Activated CD4-positive, alpha-beta T cell treated with anti-CD3 and anti-CD28 coated beads, Interleukin-2, amount 50 U/mL, for 24 hours (primary cell): Measurements from ENCODE around the gene SLC22A2.

ENCODE experiments used
- DNase-seq, 2 donors: peaks; one replicate each; pipeline ENCODE4 v3.0.0-alpha.2; 2020; ENCODE audit warnings: low read depth in 1 of 2, low spot score in 1 of 2

SLC22A2 gene

GRCh38 chr6:160172704-160173103 lies 85.9 kb downstream of the SLC22A2 start:
- DNase-seq, result no peak

- DNase-seq, result no peak
Measured at GRCh38 chr6:160170018-160170680, 88.5 kb downstream of the SLC22A2 start.

GRCh38 chr6:160167604-160168399 lies 90.8 kb downstream of the SLC22A2 start:
- DNase-seq, result no peak
